Measurements from ENCODE around the gene NCOA7.

Gene NCOA7

GRCh38 chr6:125939026-125939425 is 148.3 kb downstream of the NCOA7 start:
- H3K4me3 ChIP-seq (ENCODE audit: low read depth, low read length), result no peak overlapping the region
- DNase-seq (ENCODE audit: low read depth), result no peak
- no peak for TF ChIP-seq CTCF (IDR thresholded peaks at IDR 0.05; ENCODE audit: control insufficient read depth, extremely low read depth, insufficient read depth)

- no peak for DNase-seq (ENCODE audit: low read depth)
- no peak overlapping the region for H3K4me3 ChIP-seq (ENCODE audit: low read depth, low read length)
- TF ChIP-seq CTCF (IDR thresholded peaks at IDR 0.05; ENCODE audit: control insufficient read depth, extremely low read depth, insufficient read depth), result no peak
Measured at GRCh38 chr6:125939791-125940190, 149.0 kb downstream of the NCOA7 start.

- TF ChIP-seq CTCF (IDR thresholded peaks at IDR 0.05; ENCODE audit: control insufficient read depth, extremely low read depth, insufficient read depth), result no peak
- DNase-seq (ENCODE audit: low read depth), result no peak
- H3K4me3 ChIP-seq (ENCODE audit: low read depth, low read length), result no peak overlapping the region
Measured at GRCh38 chr6:125940247-125941041, 149.7 kb downstream of the NCOA7 start.

- TF ChIP-seq CTCF (IDR thresholded peaks at IDR 0.05; ENCODE audit: control insufficient read depth, extremely low read depth, insufficient read depth), result no peak
- no peak for DNase-seq (ENCODE audit: low read depth)
- H3K4me3 ChIP-seq (ENCODE audit: low read depth, low read length), result no peak overlapping the region
Measured at GRCh38 chr6:125942672-125943527, 152.1 kb downstream of the NCOA7 start.

- H3K4me3 ChIP-seq (ENCODE audit: low read depth, low read length), result no peak overlapping the region
- DNase-seq (ENCODE audit: low read depth), result no peak
- TF ChIP-seq CTCF (IDR thresholded peaks at IDR 0.05; ENCODE audit: control insufficient read depth, extremely low read depth, insufficient read depth), result no peak
Measured at GRCh38 chr6:125943528-125944433, 153.0 kb downstream of the NCOA7 start.

GRCh38 chr6:125944434-125944816 is 153.7 kb downstream of the NCOA7 start:
- no peak for TF ChIP-seq CTCF (IDR thresholded peaks at IDR 0.05; ENCODE audit: control insufficient read depth, extremely low read depth, insufficient read depth)
- no peak for DNase-seq (ENCODE audit: low read depth)
- no peak overlapping the region for H3K4me3 ChIP-seq (ENCODE audit: low read depth, low read length)
